A549 (cell line): ENCODE results near the gene SYT1. TPM values are rescaled to one million over a fixed set of nuclear protein-coding genes. Genes with fewer than 3 reads are reported as not detected.

Experiments used
- ATAC-seq, 2 experiments: fragments of 200-7000 bp in 1 of 2; fragments of >200 bp in 1 of 2; cut with Nextera tagmentation in 1 of 2; cut with Tn5 transposase in 1 of 2; 3 replicates each; pipeline versions ENCODE4 v1.8.0 to v1.9.1; 2018 to 2020; ENCODE audit warnings: mild to moderate bottlenecking in 1 of 2, moderate library complexity in 1 of 2
- CTCF ChIA-PET: fragments of 300-600 bp; sonication (Branson Sonifier 250); formaldehyde crosslinking; extraction: SDS; loops from one replicate; lab custom pipeline; 2021; ENCODE audit warnings: antibody characterized with exemption, inconsistent platforms; lab: Yijun Ruan, JAX
- POLR2A ChIA-PET: fragments of 350-600 bp; formaldehyde crosslinking; extraction: SDS; loops from one replicate; lab custom pipeline; 2021; ENCODE audit warnings: antibody characterized with exemption, inconsistent platforms; lab: Yijun Ruan, JAX
- DNase-seq, 2 experiments: peaks; one replicate each; pipeline versions ENCODE4 v3.0.0 to v3.0.0-alpha.2; 2011 to 2016; ENCODE audit warnings: low read depth in 1 of 2, low spot score in 1 of 2
- FAIRE-seq: peaks from 2 replicates; lab custom pipeline; 2011; peaks lifted over from hg19 to GRCh38; lab: Jason Lieb, UNC
- H3K27ac ChIP-seq, 2 experiments: fragments of >200 bp; sonication (Bioruptor Twin); formaldehyde crosslinking; 3 replicates each; pipeline ENCODE4 v1.5.1; 2016 to 2017
- H3K4me1 ChIP-seq: fragments of >200 bp; sonication (Bioruptor Twin); formaldehyde crosslinking; 3 replicates; pipeline ENCODE4 v1.6.1; 2016
- H3K4me2 ChIP-seq: fragments of >200 bp; sonication (Bioruptor Twin); formaldehyde crosslinking; 3 replicates; pipeline ENCODE4 v1.6.1; 2016
- H3K4me3 ChIP-seq: fragments of >200 bp; sonication (Bioruptor Twin); formaldehyde crosslinking; 3 replicates; pipeline ENCODE4 v1.5.1; 2016
- H3K9me3 ChIP-seq: fragments of >200 bp; sonication (Bioruptor Twin); formaldehyde crosslinking; 3 replicates; pipeline ENCODE4 v1.6.1; 2016
- BCL3 ChIP-seq: fragments of >200 bp; sonication (Bioruptor Twin); formaldehyde crosslinking; IDR thresholded peaks from 3 replicates; pipeline ENCODE4 v1.6.1; 2016
- BHLHE40 ChIP-seq: IDR thresholded peaks from 2 replicates; pipeline ENCODE4 v1.6.1; 2012; ENCODE audit warnings: low read depth, low read length, inconsistent platforms
- CBX8 ChIP-seq: fragments of 200-600 bp; sonication (generic); IDR thresholded peaks from 2 replicates; pipeline ENCODE4 v1.6.1; 2016
- CEBPB ChIP-seq, 2 experiments: fragments of >200 bp in 1 of 2; sonication (Bioruptor Twin) in 1 of 2; formaldehyde crosslinking in 1 of 2; IDR thresholded peaks; 2 replicates each; pipeline ENCODE4 v1.6.1; 2012 to 2016
- CHD2 ChIP-seq: fragments of 150-350 bp; IDR thresholded peaks from 2 replicates; pipeline ENCODE4 v1.6.1; 2014; ENCODE audit warnings: low read length; ENCODE audit not compliant: partially characterized antibody
- CHD4 ChIP-seq: fragments of 200-600 bp; sonication (generic); IDR thresholded peaks from 2 replicates; pipeline ENCODE4 v1.6.1; 2016; ENCODE audit warnings: antibody characterized with exemption, mild to moderate bottlenecking, borderline replicate concordance
- EHF ChIP-seq: fragments of 250-450 bp; sonication (Bioruptor Pico); IDR thresholded peaks from 2 replicates; pipeline ENCODE4 v1.5.0; 2020; ENCODE audit warnings: mild to moderate bottlenecking
- EP300 ChIP-seq, 2 experiments: fragments of >200 bp; sonication (Bioruptor Twin); formaldehyde crosslinking; IDR thresholded peaks; 2 replicates in 1 of 2; 3 replicates in 1 of 2; pipeline ENCODE4 v1.6.1; 2016 to 2017
- ESRRA ChIP-seq: fragments of 150-350 bp; IDR thresholded peaks from 2 replicates; pipeline ENCODE4 v1.6.1; 2014; ENCODE audit warnings: mild to moderate bottlenecking, low read length, borderline replicate concordance
- GATA3 ChIP-seq: IDR thresholded peaks from 2 replicates; pipeline ENCODE4 v1.6.1; 2012; ENCODE audit warnings: borderline replicate concordance
- HDAC2 ChIP-seq: fragments of 200-600 bp; sonication (generic); IDR thresholded peaks from 2 replicates; pipeline ENCODE4 v1.6.1; 2016
- HES2 ChIP-seq: fragments of >200 bp; sonication (Bioruptor Twin); formaldehyde crosslinking; IDR thresholded peaks from 2 replicates; pipeline ENCODE4 v1.6.1; 2016
- HOXA7 ChIP-seq: fragments of 250-450 bp; sonication (Bioruptor Pico); IDR thresholded peaks from 2 replicates; pipeline ENCODE4 v1.5.0; 2020; ENCODE audit warnings: mild to moderate bottlenecking, moderate library complexity
- JUN ChIP-seq, 2 experiments: fragments of >200 bp; sonication (Bioruptor Twin); formaldehyde crosslinking; IDR thresholded peaks; 2 replicates in 1 of 2; 3 replicates in 1 of 2; pipeline ENCODE4 v1.6.1; 2016 to 2017
- JUNB ChIP-seq: fragments of >200 bp; sonication (Bioruptor Twin); formaldehyde crosslinking; IDR thresholded peaks from 2 replicates; pipeline ENCODE4 v1.6.1; 2016
- MAFK ChIP-seq: fragments of 450-650 bp; IDR thresholded peaks from 2 replicates; pipeline ENCODE4 v1.6.1; 2014; ENCODE audit not compliant: partially characterized antibody
- NFE2L2 ChIP-seq: fragments of 150-350 bp; conservative IDR thresholded peaks from 2 replicates; pipeline ENCODE4 v1.6.1; 2014; ENCODE audit warnings: low read length
- RFX5 ChIP-seq: fragments of 450-650 bp; IDR thresholded peaks from 2 replicates; pipeline ENCODE4 v1.7.1; 2014; ENCODE audit warnings: antibody characterized with exemption, mild to moderate bottlenecking, moderate library complexity
- SREBF2 ChIP-seq: fragments of 450-650 bp; IDR thresholded peaks from 2 replicates; pipeline ENCODE4 v1.6.1; 2014; ENCODE audit warnings: mild to moderate bottlenecking, moderate library complexity
- TP53 ChIP-seq: fragments of 250-450 bp; sonication (Bioruptor Pico); IDR thresholded peaks from 2 replicates; pipeline ENCODE4 v1.5.0; 2021; ENCODE audit warnings: mild to moderate bottlenecking, moderate library complexity
- ZC3H11A ChIP-seq: fragments of 450-650 bp; IDR thresholded peaks from 2 replicates; pipeline ENCODE4 v1.6.1; 2014; ENCODE audit warnings: antibody characterized with exemption, mild to moderate bottlenecking
- ZFP36 ChIP-seq: fragments of 450-650 bp; IDR thresholded peaks from 2 replicates; pipeline ENCODE4 v1.6.1; 2014; ENCODE audit warnings: borderline replicate concordance; ENCODE audit not compliant: partially characterized antibody
- ZNF302 ChIP-seq: fragments of 250-450 bp; sonication (Bioruptor Pico); IDR thresholded peaks from 2 replicates; pipeline ENCODE4 v1.9.0; 2021; ENCODE audit warnings: inconsistent platforms, mild to moderate bottlenecking, moderate library complexity
- ZSCAN20 ChIP-seq: fragments of 250-450 bp; sonication (Bioruptor Pico); IDR thresholded peaks from 2 replicates; pipeline ENCODE4 v1.8.0; 2022; ENCODE audit warnings: mild to moderate bottlenecking, moderate library complexity
- WGBS: methylation state at CpG from one replicate; pipeline ENCODE4 v1.1.6; 2017; ENCODE audit errors: missing lambda C conversion rate; 5-methylcytosine and 5-hydroxymethylcytosine counted together
- polyA plus RNA-seq, 4 experiments: library from polyadenylated mRNA; depleted of rRNA in 3 of 4; stranded (reverse); fragments of >200 nt; fragmentation: RNase III in 1 of 4; extraction: RNeasy Plus Mini Kit Qiagen cat#74134 plus additional on column Dnase treatment in 1 of 4; gene quantifications; 2 replicates in 3 of 4; 3 replicates in 1 of 4; pipeline ENCODE4 v1.2.3, GENCODE V29; 2011 to 2017
- TF ChIP-seq, protein P1 (sequence below): fragments of 450-650 bp; IDR thresholded peaks from 2 replicates; pipeline ENCODE4 v1.6.1; 2014; ENCODE audit warnings: antibody characterized with exemption
- TF ChIP-seq, protein P2 (sequence below): IDR thresholded peaks from 2 replicates; pipeline ENCODE4 v1.6.1; 2012; ENCODE audit warnings: low read depth, borderline replicate concordance
- TF ChIP-seq, protein P3 (sequence below): fragments of 250-450 bp; sonication (Bioruptor Pico); IDR thresholded peaks from 2 replicates; pipeline ENCODE4 v1.5.0; 2021; ENCODE audit warnings: mild to moderate bottlenecking, moderate library complexity, borderline replicate concordance

Gene SYT1
- polyA plus RNA-seq, 2 of the 4 experiments (the other 2 are of a cell fraction) = 11.7 to 39.6 TPM

GRCh38 chr12:79227091-79227490 is 362.5 kb downstream of the SYT1 start:
- POLR2A ChIA-PET = no interaction called here
- FAIRE-seq = no peak

DNA sequence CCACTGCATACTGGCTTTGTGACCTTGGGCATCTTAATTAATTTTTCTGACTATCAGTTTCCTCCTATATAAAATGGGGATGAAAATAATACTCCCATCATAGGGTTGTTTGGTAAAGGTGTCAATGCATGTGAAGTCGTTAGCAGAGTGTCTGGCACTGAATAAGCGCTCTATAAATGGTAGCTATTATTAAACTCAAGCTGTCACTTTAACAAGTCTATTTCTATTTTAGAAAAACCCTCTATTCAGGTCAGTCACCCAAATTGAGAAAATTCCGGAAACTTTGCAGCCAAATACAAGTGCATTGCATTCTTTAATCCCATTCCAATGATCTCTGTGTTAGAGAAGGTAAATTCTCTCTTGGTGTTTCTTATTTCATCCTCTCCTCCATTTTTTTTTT is 363.1 kb downstream of the SYT1 start:
- WGBS = 92% methylated on average over 3 of the region's 3 CpGs
- ATAC-seq (no peak), DNase-seq (no peak), FAIRE-seq (no peak)
- ChIA-PET POLR2A (no interaction called here), CTCF (no interaction called here)
- peaks cover 3% of the 10 kb centered on the region; the same call in 1 of the 3 replicates for H3K9me3 ChIP-seq
- H3K27ac ChIP-seq = no peak overlapping the region
- no peak overlapping the region for H3K4me2 ChIP-seq
- H3K4me1 ChIP-seq = no peaks in the 10 kb centered on the region
- TF ChIP-seq BHLHE40 = no peak
- no peak for TF ChIP-seq ZSCAN20 (CRISPR knock-in tag)
- no peak for TF ChIP-seq ZC3H11A
- no peak for TF ChIP-seq EHF (CRISPR knock-in tag)
- TF ChIP-seq, protein P1, sequence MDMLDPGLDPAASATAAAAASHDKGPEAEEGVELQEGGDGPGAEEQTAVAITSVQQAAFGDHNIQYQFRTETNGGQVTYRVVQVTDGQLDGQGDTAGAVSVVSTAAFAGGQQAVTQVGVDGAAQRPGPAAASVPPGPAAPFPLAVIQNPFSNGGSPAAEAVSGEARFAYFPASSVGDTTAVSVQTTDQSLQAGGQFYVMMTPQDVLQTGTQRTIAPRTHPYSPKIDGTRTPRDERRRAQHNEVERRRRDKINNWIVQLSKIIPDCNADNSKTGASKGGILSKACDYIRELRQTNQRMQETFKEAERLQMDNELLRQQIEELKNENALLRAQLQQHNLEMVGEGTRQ = no peak
- TF ChIP-seq SREBF2 = no peak
- no peak for TF ChIP-seq ZNF302 (CRISPR knock-in tag)
- no peak for TF ChIP-seq CHD2
- no peak for TF ChIP-seq EP300 (IDR thresholded peaks at IDR 0.05)
- no peak for TF ChIP-seq ESRRA
- no peak for TF ChIP-seq JUNB
- TF ChIP-seq RFX5 = no peak
- no peak for TF ChIP-seq CHD4
- no peak for TF ChIP-seq TP53 (CRISPR knock-in tag)
- no peak overlapping the region for H3K4me3 ChIP-seq

More at GRCh38 chr12:79227091-79227490, 362.5 kb downstream of the SYT1 start:
- H3K4me1 ChIP-seq = no peaks in the 10 kb centered on the region
- CTCF ChIA-PET = no interaction called here
- ATAC-seq (no peak), DNase-seq (no peak)
- H3K27ac ChIP-seq = no peak overlapping the region
- WGBS = 84% methylated on average over 1 of the region's 1 CpG
- peaks cover 7% of the 10 kb centered on the region for H3K9me3 ChIP-seq
- H3K4me3 ChIP-seq = no peak overlapping the region
- TF ChIP-seq BCL3 (no peak), CBX8 (no peak), CHD2 (no peak), MAFK (no peak), HOXA7 (CRISPR knock-in tag) (no peak), CEBPB (IDR thresholded peaks at IDR 0.05) (no peak), GATA3 (no peak), NFE2L2 (no peak), HDAC2 (no peak), TP53 (CRISPR knock-in tag) (no peak), ZC3H11A (no peak), JUN (IDR thresholded peaks at IDR 0.05) (no peak), HES2 (no peak), ZFP36 (no peak)
- TF ChIP-seq, protein P2, sequence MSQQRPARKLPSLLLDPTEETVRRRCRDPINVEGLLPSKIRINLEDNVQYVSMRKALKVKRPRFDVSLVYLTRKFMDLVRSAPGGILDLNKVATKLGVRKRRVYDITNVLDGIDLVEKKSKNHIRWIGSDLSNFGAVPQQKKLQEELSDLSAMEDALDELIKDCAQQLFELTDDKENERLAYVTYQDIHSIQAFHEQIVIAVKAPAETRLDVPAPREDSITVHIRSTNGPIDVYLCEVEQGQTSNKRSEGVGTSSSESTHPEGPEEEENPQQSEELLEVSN = no peak
- TF ChIP-seq, protein P3, sequence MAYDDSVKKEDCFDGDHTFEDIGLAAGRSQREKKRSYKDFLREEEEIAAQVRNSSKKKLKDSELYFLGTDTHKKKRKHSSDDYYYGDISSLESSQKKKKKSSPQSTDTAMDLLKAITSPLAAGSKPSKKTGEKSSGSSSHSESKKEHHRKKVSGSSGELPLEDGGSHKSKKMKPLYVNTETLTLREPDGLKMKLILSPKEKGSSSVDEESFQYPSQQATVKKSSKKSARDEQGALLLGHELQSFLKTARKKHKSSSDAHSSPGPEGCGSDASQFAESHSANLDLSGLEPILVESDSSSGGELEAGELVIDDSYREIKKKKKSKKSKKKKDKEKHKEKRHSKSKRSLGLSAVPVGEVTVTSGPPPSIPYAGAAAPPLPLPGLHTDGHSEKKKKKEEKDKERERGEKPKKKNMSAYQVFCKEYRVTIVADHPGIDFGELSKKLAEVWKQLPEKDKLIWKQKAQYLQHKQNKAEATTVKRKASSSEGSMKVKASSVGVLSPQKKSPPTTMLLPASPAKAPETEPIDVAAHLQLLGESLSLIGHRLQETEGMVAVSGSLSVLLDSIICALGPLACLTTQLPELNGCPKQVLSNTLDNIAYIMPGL = no peak
- TF ChIP-seq, all 56 proteins: peak for 0
- no peak overlapping the region for H3K4me2 ChIP-seq
